Esophagus squamous epithelium (tissue), 4 donors: Measurements from ENCODE around the gene AEBP2.

Experiments used
- POLR2A ChIP-seq, 4 donors: fragments of 450-650 bp; IDR thresholded peaks; one replicate each; pipeline ENCODE4 v1.6.1; 2017; ENCODE audit warnings: antibody characterized with exemption in 4 of 4, mild to moderate bottlenecking in 4 of 4, moderate library complexity in 3 of 4
- TF ChIP-seq, protein P1 (sequence below), 6 experiments: fragments of 450-650 bp in 4 of 6; fragments of 200-600 bp in 2 of 6; sonication (generic) in 2 of 6; IDR thresholded peaks; one replicate each; pipeline ENCODE4 v1.5.1; 2016 to 2019; ENCODE audit warnings: antibody characterized with exemption in 6 of 6, mild to moderate bottlenecking in 4 of 6, moderate library complexity in 4 of 6

DNA sequence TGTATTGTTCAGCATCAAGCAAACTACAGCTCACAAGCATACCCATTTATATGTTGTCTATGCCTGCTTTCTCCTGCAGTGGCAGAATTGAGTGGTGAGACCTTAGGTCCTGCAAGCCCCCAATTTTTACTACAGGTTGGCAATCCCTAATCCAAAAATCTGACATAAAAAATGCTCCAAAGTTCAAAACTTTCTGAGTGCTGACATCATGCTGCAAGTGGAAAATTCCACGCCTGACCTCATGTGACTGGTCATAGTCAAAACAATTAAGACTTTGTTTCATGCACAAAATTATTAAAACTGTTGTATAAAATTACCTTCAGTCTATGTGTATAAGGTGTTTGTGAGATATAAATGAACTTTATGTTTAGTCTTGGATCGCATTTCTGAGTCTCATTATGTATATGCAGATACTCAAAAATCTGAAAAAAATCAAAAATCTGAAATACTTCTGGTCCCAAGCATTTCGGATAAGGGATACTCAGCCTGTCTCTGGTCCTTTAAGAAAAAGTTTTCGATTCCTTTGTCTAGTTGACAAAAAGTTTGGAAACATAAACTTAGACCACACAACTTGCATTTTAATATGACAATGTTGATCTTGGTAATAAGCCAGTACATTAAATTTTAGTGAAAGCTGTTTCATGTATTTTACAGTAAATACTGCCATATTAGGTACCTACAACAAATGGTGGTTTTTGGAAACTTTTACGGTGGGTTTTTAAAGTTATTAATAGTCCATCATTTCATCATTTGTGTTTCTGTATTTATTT, 81.5 kb downstream of the AEBP2 start:
- TF ChIP-seq, protein P1, sequence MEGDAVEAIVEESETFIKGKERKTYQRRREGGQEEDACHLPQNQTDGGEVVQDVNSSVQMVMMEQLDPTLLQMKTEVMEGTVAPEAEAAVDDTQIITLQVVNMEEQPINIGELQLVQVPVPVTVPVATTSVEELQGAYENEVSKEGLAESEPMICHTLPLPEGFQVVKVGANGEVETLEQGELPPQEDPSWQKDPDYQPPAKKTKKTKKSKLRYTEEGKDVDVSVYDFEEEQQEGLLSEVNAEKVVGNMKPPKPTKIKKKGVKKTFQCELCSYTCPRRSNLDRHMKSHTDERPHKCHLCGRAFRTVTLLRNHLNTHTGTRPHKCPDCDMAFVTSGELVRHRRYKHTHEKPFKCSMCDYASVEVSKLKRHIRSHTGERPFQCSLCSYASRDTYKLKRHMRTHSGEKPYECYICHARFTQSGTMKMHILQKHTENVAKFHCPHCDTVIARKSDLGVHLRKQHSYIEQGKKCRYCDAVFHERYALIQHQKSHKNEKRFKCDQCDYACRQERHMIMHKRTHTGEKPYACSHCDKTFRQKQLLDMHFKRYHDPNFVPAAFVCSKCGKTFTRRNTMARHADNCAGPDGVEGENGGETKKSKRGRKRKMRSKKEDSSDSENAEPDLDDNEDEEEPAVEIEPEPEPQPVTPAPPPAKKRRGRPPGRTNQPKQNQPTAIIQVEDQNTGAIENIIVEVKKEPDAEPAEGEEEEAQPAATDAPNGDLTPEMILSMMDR (IDR thresholded peaks at IDR 0.05) = no peak
- TF ChIP-seq POLR2A (IDR thresholded peaks at IDR 0.05) = no peak
